ENCODE measurements around the gene RSPH1. TPM values are rescaled to one million over a fixed set of nuclear protein-coding genes. Genes with fewer than 3 reads are reported as not detected.

The RSPH1 gene
- total RNA-seq, 1 experiment from 2014 or later, result 1.5 TPM

- TF ChIP-seq REST (IDR thresholded peaks at IDR 0.05; ENCODE audit: low read depth), result no peak
- TF ChIP-seq EZH2phosphoT487 (IDR thresholded peaks at IDR 0.05; ENCODE audit: borderline replicate concordance), result no peak
- TF ChIP-seq ZFX (IDR thresholded peaks at IDR 0.05), result no peak
Observed at GRCh38 chr21:42474043-42474831, 21.8 kb downstream of the RSPH1 start (continued).

GRCh38 chr21:42473498-42474042 lies 22.5 kb downstream of the RSPH1 start:
- Histone ChIP-seq H3K27ac (ENCODE audit: low read depth, low read length) (peak overlapping the region; percentile 42), H3K9me3 (ENCODE audit: control insufficient read depth in 1 of 2, insufficient read depth in 1 of 2, low read depth in 1 of 2, low read length in 2 of 2) (no peaks in the 10 kb centered on the region), H3K36me3 (ENCODE audit: control insufficient read depth in 1 of 2, insufficient read depth in 2 of 2, low read length in 2 of 2) (no peaks in the 10 kb centered on the region), H3K4me3 (replicated peaks in 1 of 2; ENCODE audit: low read depth in 1 of 2, low read length in 2 of 2) (peak overlapping the region in 1 of 2 experiments; percentile 41; a peak in 3 of 4 replicates), H2AFZ (ENCODE audit: low read depth, low read length, poor library complexity, severe bottlenecking) (peak overlapping the region; percentile 66), H3K27me3 (ENCODE audit: insufficient read depth, low read length) (no peaks in the 10 kb centered on the region), H3K9me2 (ENCODE audit: insufficient read depth) (no peaks in the 10 kb centered on the region), H3K4me1 (ENCODE audit: control insufficient read depth in 1 of 2, insufficient read depth in 2 of 2, low read length in 2 of 2) (peaks cover 12 to 19% of the 10 kb centered on the region in 2 experiments), H3K9ac (ENCODE audit: low read length) (peak overlapping the region; percentile 43), H4K20me1 (ENCODE audit: insufficient read depth) (no peaks in the 10 kb centered on the region), H3K4me2 (ENCODE audit: low read length) (peak overlapping the region; percentile 84), H3K79me2 (ENCODE audit: insufficient read depth, low read length) (no peaks in the 10 kb centered on the region)
- ATAC-seq (0 out of 2 replicates have a peak, but pooled peaks have one; percentile 6), DNase-seq (ENCODE audit: low read depth, low spot score) (no peak)
- ChIA-PET POLR2A (no interaction called here), CTCF (interaction anchor here (1.1 kb wide), 1 partner anchor 164 kb away, joined by 3 read pairs; no protein-coding TSS in a partner anchor), RAD21 (ENCODE audit: low non-redundant PET in 1 of 2, low total read pairs in 2 of 2, uncharacterized antibody in 2 of 2, unreplicated experiment in 2 of 2) (no interaction called here)
- intact Hi-C loops (cut with micrococcal nuclease), result no loop called here
- BruUV-seq (replicated peaks), result no TSS peak
- TF ChIP-seq POLR2A (IDR thresholded peaks at IDR 0.05; ENCODE audit: borderline replicate concordance, extremely low read depth, insufficient read depth, insufficient read length), result no peak
- TF ChIP-seq ZFX (IDR thresholded peaks at IDR 0.05), result no peak
- TF ChIP-seq SRF (IDR thresholded peaks at IDR 0.05; ENCODE audit: low read depth), result no peak
- no peak for TF ChIP-seq YY1 (IDR thresholded peaks at IDR 0.05; ENCODE audit: extremely low read depth, insufficient replicate concordance, low read depth, low read length)
- no peak for TF ChIP-seq ATF3 (IDR thresholded peaks at IDR 0.05)
- TF ChIP-seq SIN3A (IDR thresholded peaks at IDR 0.05; ENCODE audit: low read depth), result no peak
- no peak for TF ChIP-seq CBX3 (IDR thresholded peaks at IDR 0.05; ENCODE audit: low read depth)
- no peak for TF ChIP-seq MAX (IDR thresholded peaks at IDR 0.05)
- no peak for TF ChIP-seq CEBPB (IDR thresholded peaks at IDR 0.05; ENCODE audit: low read depth)
- TF ChIP-seq POLR2AphosphoS5 (IDR thresholded peaks at IDR 0.05; ENCODE audit: low read depth, low read length), result no peak
- no peak for TF ChIP-seq SP1 (IDR thresholded peaks at IDR 0.05; ENCODE audit: low read depth)
- no peak for TF ChIP-seq EZH2phosphoT487 (IDR thresholded peaks at IDR 0.05; ENCODE audit: borderline replicate concordance)
- no peak for TF ChIP-seq CTCF (IDR thresholded peaks at IDR 0.05 in 2 of 3, conservative IDR thresholded peaks at IDR 0.05 in 1 of 3; ENCODE audit: borderline replicate concordance in 1 of 3, insufficient read depth in 1 of 3, low read depth in 2 of 3, low read length in 2 of 3)
